ENCODE measurements around the gene COX6B2.

COX6B2 gene

DNA sequence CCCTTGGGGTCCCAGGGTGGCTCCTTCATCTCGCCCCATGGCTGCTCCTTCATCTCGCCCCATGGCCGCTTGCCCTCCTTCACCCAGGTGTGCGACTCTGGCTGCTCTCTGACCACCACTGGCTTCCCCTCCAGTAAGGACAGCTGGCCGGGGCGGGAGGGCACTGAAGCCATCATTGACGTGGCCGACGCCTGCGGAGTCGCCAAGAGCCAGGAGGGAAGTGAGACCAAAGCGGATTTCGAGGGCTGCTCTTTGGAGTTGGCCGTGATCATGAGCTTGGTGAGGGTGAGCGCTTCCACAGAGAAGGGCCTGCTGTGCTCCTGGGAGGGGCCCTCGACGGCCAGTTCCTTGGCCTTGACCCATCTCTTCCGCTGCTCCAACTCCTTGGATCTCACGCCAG, 4.0 kb upstream of the COX6B2 start:
- no peak overlapping the region for H3K4me3 Mint-ChIP-seq
- H3K4me1 Mint-ChIP-seq = peaks cover 4% of the 10 kb centered on the region

DNA sequence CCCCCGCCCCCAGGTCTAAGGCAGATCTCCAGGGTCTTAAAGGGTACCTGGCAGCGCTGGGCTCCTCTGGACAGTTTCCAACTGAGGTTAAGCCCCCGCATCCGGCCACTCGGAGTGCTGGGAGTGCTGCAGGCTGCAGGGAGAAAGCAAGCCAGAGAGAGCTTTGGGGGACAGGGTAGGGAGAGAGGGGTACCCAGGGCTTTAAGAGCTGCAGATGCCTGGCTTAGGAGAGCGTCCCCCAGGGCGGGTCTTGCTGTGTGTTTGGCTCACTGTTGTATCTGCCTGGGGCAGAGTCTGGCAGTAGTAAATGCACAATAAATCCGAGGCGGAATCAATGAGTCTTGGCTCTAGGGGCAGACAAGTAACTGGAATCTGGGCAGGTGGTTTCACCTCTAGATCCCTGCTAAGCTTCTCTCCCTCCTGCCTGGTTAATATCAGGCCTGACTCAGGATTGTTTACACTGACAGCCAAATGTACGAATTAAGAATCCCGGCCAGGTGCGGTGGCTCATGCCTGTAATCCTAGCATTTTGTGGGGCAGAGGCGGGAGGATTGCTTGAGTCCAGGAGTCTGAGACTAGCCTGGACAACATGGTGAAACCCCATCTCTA, 798 bp upstream of the COX6B2 start:
- TF ChIP-seq, protein P1, sequence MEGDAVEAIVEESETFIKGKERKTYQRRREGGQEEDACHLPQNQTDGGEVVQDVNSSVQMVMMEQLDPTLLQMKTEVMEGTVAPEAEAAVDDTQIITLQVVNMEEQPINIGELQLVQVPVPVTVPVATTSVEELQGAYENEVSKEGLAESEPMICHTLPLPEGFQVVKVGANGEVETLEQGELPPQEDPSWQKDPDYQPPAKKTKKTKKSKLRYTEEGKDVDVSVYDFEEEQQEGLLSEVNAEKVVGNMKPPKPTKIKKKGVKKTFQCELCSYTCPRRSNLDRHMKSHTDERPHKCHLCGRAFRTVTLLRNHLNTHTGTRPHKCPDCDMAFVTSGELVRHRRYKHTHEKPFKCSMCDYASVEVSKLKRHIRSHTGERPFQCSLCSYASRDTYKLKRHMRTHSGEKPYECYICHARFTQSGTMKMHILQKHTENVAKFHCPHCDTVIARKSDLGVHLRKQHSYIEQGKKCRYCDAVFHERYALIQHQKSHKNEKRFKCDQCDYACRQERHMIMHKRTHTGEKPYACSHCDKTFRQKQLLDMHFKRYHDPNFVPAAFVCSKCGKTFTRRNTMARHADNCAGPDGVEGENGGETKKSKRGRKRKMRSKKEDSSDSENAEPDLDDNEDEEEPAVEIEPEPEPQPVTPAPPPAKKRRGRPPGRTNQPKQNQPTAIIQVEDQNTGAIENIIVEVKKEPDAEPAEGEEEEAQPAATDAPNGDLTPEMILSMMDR (IDR thresholded peaks at IDR 0.05; ENCODE audit: unreplicated experiment in 3 of 3) = no peak
- H3K36me3 Mint-ChIP-seq (ENCODE audit: low read depth) = no peaks in the 10 kb centered on the region

More for the DNA sequence above, 4.0 kb upstream of the COX6B2 start:
- Mint-ChIP-seq H3K27me3 (ENCODE audit: low read depth) (peaks cover 46% of the 10 kb centered on the region), H3K27ac (no peak overlapping the region), H3K9me3 (no peaks in the 10 kb centered on the region), H3K36me3 (ENCODE audit: low read depth) (no peaks in the 10 kb centered on the region)
- TF ChIP-seq, protein P1 (IDR thresholded peaks at IDR 0.05; ENCODE audit: unreplicated experiment in 3 of 3) = no peak

GRCh38 chr19:55353803-55354697, 469 bp downstream of the COX6B2 start:
- no peaks in the 10 kb centered on the region for H3K36me3 Mint-ChIP-seq (ENCODE audit: low read depth)
- H3K27ac Mint-ChIP-seq = no peak overlapping the region
- peak overlapping the region; percentile 74 to 81 (median 79) for H3K4me3 Mint-ChIP-seq
- TF ChIP-seq, protein P1 (IDR thresholded peaks at IDR 0.05; ENCODE audit: unreplicated experiment in 3 of 3) = no peak
- peaks cover 4% of the 10 kb centered on the region for H3K4me1 Mint-ChIP-seq
- H3K9me3 Mint-ChIP-seq = no peaks in the 10 kb centered on the region
- H3K27me3 Mint-ChIP-seq (ENCODE audit: low read depth) = peaks cover 73% of the 10 kb centered on the region

More for the DNA sequence above, 798 bp upstream of the COX6B2 start:
- H3K4me3 Mint-ChIP-seq = peak overlapping the region; percentile 41 to 48 (median 41)
- H3K27me3 Mint-ChIP-seq (ENCODE audit: low read depth) = peaks cover 78% of the 10 kb centered on the region
- H3K27ac Mint-ChIP-seq = peak overlapping the region in 2 of 3 experiments; percentile 44 to 57
- H3K4me1 Mint-ChIP-seq = peaks cover 4% of the 10 kb centered on the region
- H3K9me3 Mint-ChIP-seq = no peaks in the 10 kb centered on the region

- Mint-ChIP-seq H3K27ac (no peak overlapping the region), H3K4me1 (peaks cover 11% of the 10 kb centered on the region), H3K9me3 (no peaks in the 10 kb centered on the region), H3K36me3 (ENCODE audit: low read depth) (no peaks in the 10 kb centered on the region), H3K27me3 (ENCODE audit: low read depth) (peaks cover 73% of the 10 kb centered on the region), H3K4me3 (peak overlapping the region; percentile 67 to 81 (median 79))
- TF ChIP-seq, protein P1 (IDR thresholded peaks at IDR 0.05; ENCODE audit: unreplicated experiment in 3 of 3) = no peak
Observed at GRCh38 chr19:55353356-55353802, 1.1 kb downstream of the COX6B2 start.

DNA sequence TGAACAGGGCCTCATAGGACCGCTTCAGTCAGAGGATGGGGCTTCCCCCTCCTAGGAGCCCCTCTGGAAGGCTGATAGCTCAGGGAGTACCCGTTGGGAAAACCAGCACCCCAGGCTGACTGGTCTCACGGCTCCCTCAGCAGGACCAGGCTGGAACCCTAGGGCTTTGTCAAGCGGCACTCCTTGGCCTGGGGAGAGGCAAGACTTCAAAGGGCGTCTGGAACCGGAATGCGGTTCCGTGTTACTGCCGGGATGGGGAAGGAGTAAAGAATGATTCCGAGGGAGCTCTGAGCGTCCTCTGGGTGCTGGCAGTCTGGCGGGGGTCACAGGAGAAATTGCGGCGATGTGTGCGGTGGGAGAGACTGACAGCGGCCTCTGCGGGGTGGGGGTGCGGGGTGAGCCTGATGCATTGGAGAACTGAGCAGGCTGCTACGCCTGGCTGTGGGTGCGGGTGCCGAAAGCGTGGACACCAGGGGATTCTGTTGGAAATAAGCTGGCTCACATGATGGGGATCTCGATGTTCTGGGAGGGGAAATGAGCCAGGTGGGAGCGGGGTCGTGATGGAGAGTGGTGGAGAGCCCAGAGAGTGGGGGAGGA, 1.9 kb downstream of the COX6B2 start:
- H3K4me1 Mint-ChIP-seq = peaks cover 18% of the 10 kb centered on the region
- peaks cover 71% of the 10 kb centered on the region for H3K27me3 Mint-ChIP-seq (ENCODE audit: low read depth)
- H3K4me3 Mint-ChIP-seq = peak overlapping the region; percentile 44 to 81 (median 45)
- H3K9me3 Mint-ChIP-seq = no peaks in the 10 kb centered on the region
- TF ChIP-seq, protein P1 (IDR thresholded peaks at IDR 0.05; ENCODE audit: unreplicated experiment in 3 of 3) = no peak
- H3K27ac Mint-ChIP-seq = no peak overlapping the region
- peaks cover 3% of the 10 kb centered on the region for H3K36me3 Mint-ChIP-seq (ENCODE audit: low read depth)

All from nephron (organoid).